HG03378 (cell line): ENCODE data around the gene RNGTT.
"Not testable (repeated sequence)": the region's sequence is repeated elsewhere in the genome, so short reads cannot be mapped to it uniquely, and the experiment has no call there.

ENCODE experiments used
- ATAC-seq: cut with Tn5 transposase; IDR thresholded peaks from one replicate; pipeline ENCODE4 v1.9.1; 2021; ENCODE audit warnings: mild to moderate bottlenecking, moderate library complexity; ENCODE audit not compliant: unreplicated experiment

The RNGTT gene

GRCh38 chr6:88914895-88915598, 48.4 kb downstream of the RNGTT start:
- no peak for ATAC-seq

GRCh38 chr6:88914180-88914579, 49.2 kb downstream of the RNGTT start:
- ATAC-seq = no peak

GRCh38 chr6:88913471-88913870, 49.9 kb downstream of the RNGTT start:
- no peak for ATAC-seq

GRCh38 chr6:88910922-88911778, 52.3 kb downstream of the RNGTT start:
- ATAC-seq = no peak

- no peak for ATAC-seq
These were observed 54.5 kb downstream of the RNGTT start for GRCh38 chr6:88908598-88909548.

GRCh38 chr6:88907148-88907547, 56.3 kb downstream of the RNGTT start:
- ATAC-seq = not testable (repeated sequence)

GRCh38 chr6:88899569-88900316, 63.7 kb downstream of the RNGTT start:
- no peak for ATAC-seq

GRCh38 chr6:88895911-88896310, 67.5 kb downstream of the RNGTT start:
- ATAC-seq = no peak

GRCh38 chr6:88890860-88891845, 72.3 kb downstream of the RNGTT start:
- ATAC-seq = no peak

- ATAC-seq = no peak
These were observed 73.0 kb downstream of the RNGTT start for GRCh38 chr6:88890394-88890793.

GRCh38 chr6:88884361-88884760, 79.1 kb downstream of the RNGTT start:
- ATAC-seq = no peak

- ATAC-seq = no peak
These were observed 80.9 kb downstream of the RNGTT start for GRCh38 chr6:88882536-88882935.

GRCh38 chr6:88881451-88881850, 82.0 kb downstream of the RNGTT start:
- no peak for ATAC-seq

GRCh38 chr6:88880021-88880420, 83.4 kb downstream of the RNGTT start:
- no peak for ATAC-seq

GRCh38 chr6:88877893-88878292, 85.5 kb downstream of the RNGTT start:
- ATAC-seq = no peak

- no peak for ATAC-seq
These were observed 90.5 kb downstream of the RNGTT start for GRCh38 chr6:88872962-88873361.

- no peak for ATAC-seq
These were observed 91.9 kb downstream of the RNGTT start for GRCh38 chr6:88871498-88871897.

GRCh38 chr6:88870717-88871330, 92.6 kb downstream of the RNGTT start:
- ATAC-seq = no peak
